ENCODE results near the gene IGF2BP1.

IGF2BP1 gene

DNA sequence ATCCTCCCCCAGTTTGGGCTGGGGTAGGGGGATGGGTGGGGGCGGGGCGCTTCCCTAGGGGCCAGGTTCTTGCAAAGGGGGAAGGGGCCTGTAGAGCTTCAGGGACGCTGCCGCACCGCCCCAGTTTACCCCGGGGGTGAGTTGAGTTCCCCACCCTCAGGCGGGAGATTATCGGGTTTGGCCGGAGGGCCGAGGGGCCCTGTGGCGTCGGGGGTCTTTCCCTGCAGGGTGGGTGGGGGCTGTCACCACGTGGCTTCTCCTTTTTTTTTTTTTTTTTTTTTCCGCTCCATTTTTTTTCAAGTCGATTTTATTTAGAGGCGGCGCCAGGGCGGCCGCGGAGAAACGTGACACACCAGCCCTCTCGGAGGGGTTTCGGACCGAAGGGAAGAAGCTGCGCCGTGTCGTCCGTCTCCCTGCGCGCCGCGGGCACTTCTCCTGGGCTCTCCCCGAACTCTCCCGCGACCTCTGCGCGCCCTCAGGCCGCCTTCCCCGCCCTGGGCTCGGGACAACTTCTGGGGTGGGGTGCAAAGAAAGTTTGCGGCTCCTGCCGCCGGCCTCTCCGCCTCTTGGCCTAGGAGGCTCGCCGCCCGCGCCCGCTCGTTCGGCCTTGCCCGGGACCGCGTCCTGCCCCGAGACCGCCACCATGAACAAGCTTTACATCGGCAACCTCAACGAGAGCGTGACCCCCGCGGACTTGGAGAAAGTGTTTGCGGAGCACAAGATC lies at the start of gene IGF2BP1:
Gene IGF2BP1 (plus strand): TSS at position 283 of the 724 bp plus-strand sequence. CDS start 361 bp downstream, at position 644.
- H3K36me3 ChIP-seq (ENCODE audit: control insufficient read depth, insufficient read depth, low read length) = no peaks in the 10 kb centered on the region
- peak within 1 kb of the TSS; percentile 38 for H3K4me3 ChIP-seq (ENCODE audit: low read length)
- no peaks in the 10 kb centered on the region for H3K4me1 ChIP-seq (ENCODE audit: control insufficient read depth, insufficient read depth, low read length)
- H3K27ac ChIP-seq (ENCODE audit: low read depth, low read length) = no peak within 1 kb of the TSS
- no peak within 1 kb of the TSS for H3K9ac ChIP-seq (ENCODE audit: low read length)
- H3K27me3 ChIP-seq (ENCODE audit: control insufficient read depth, insufficient read depth, low read length) = peaks cover 40% of the 10 kb centered on the region

- H3K27ac ChIP-seq (ENCODE audit: low read depth, low read length) = no peak overlapping the region
- no peak overlapping the region for H3K9ac ChIP-seq (ENCODE audit: low read length)
- H3K27me3 ChIP-seq (ENCODE audit: control insufficient read depth, insufficient read depth, low read length) = no peaks in the 10 kb centered on the region
- H3K4me1 ChIP-seq (ENCODE audit: control insufficient read depth, insufficient read depth, low read length) = no peaks in the 10 kb centered on the region
- H3K4me3 ChIP-seq (ENCODE audit: low read length) = no peak overlapping the region
- no peaks in the 10 kb centered on the region for H3K36me3 ChIP-seq (ENCODE audit: control insufficient read depth, insufficient read depth, low read length)
These were observed 45.6 kb upstream of the IGF2BP1 start for GRCh38 chr17:48951572-48951971.

DNA sequence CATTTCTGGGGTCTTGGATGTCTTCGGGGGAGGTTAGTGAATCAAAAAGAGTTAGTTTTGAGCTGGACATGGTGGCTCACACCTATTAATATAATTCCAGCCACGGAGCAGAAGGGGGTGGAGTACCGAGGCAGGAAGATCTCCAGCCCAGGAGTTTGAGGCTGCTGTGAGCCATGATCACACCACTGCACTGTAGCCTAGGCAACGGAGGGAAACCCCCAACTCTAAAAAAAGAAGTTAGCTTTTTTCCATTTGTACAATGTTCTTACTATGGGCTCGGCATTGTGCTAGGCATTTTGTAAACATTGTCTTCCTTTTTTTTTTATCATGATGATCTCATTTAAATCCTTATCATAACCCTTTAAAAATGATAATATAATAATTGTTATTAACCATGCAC lies 44.3 kb upstream of the IGF2BP1 start:
- H3K4me3 ChIP-seq (ENCODE audit: low read length) = no peak overlapping the region
- H3K27ac ChIP-seq (ENCODE audit: low read depth, low read length) = no peak overlapping the region
- H3K27me3 ChIP-seq (ENCODE audit: control insufficient read depth, insufficient read depth, low read length) = no peaks in the 10 kb centered on the region
- no peaks in the 10 kb centered on the region for H3K36me3 ChIP-seq (ENCODE audit: control insufficient read depth, insufficient read depth, low read length)
- no peaks in the 10 kb centered on the region for H3K4me1 ChIP-seq (ENCODE audit: control insufficient read depth, insufficient read depth, low read length)
- H3K9ac ChIP-seq (ENCODE audit: low read length) = no peak overlapping the region

- Histone ChIP-seq H3K4me3 (ENCODE audit: low read length) (no peak overlapping the region), H3K27me3 (ENCODE audit: control insufficient read depth, insufficient read depth, low read length) (no peaks in the 10 kb centered on the region), H3K9ac (ENCODE audit: low read length) (no peak overlapping the region), H3K27ac (ENCODE audit: low read depth, low read length) (no peak overlapping the region), H3K36me3 (ENCODE audit: control insufficient read depth, insufficient read depth, low read length) (no peaks in the 10 kb centered on the region), H3K4me1 (ENCODE audit: control insufficient read depth, insufficient read depth, low read length) (no peaks in the 10 kb centered on the region)
These were observed 42.9 kb upstream of the IGF2BP1 start for GRCh38 chr17:48954300-48954755.

DNA sequence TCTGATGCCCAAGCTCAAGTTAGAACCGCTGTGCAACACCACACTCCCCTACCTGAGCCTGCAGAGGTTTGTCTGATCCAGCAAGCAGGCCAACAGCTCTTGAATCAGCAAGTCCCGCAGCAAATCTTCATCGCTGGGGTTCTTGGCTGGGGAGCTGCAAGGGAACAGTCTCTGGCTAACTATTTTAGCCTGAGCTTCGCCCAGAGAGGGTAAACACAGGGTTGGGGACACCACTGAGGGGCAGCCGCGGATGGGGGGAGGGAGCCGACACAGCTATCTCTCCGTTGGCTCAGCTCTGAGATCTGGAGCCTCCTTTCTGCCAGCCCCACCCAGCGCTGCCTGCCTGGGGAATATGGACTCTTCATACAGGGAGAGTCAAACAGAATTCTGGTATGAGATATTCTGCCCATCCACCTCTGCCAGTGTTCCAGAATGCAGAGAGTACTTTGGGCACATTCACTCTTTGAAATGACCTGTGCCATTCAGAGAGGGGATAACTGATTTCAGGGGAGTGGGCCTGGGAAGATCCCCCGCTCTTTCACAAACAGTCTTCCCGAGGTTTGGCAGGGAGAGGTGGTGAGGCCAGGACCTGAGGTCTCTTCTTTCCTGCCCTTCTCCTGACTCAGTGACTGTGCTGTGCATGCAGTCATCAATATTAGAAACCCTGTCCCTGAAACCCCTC lies 36.2 kb upstream of the IGF2BP1 start:
- no peak overlapping the region for H3K4me3 ChIP-seq (ENCODE audit: low read length)
- no peaks in the 10 kb centered on the region for H3K36me3 ChIP-seq (ENCODE audit: control insufficient read depth, insufficient read depth, low read length)
- no peak overlapping the region for H3K9ac ChIP-seq (ENCODE audit: low read length)
- no peak overlapping the region for H3K27ac ChIP-seq (ENCODE audit: low read depth, low read length)
- no peaks in the 10 kb centered on the region for H3K4me1 ChIP-seq (ENCODE audit: control insufficient read depth, insufficient read depth, low read length)
- H3K27me3 ChIP-seq (ENCODE audit: control insufficient read depth, insufficient read depth, low read length) = peaks cover 4% of the 10 kb centered on the region

GRCh38 chr17:48961516-48962233 lies 35.5 kb upstream of the IGF2BP1 start:
- Histone ChIP-seq H3K9ac (ENCODE audit: low read length) (no peak overlapping the region), H3K27me3 (ENCODE audit: control insufficient read depth, insufficient read depth, low read length) (peaks cover 4% of the 10 kb centered on the region), H3K27ac (ENCODE audit: low read depth, low read length) (no peak overlapping the region), H3K36me3 (ENCODE audit: control insufficient read depth, insufficient read depth, low read length) (no peaks in the 10 kb centered on the region), H3K4me3 (ENCODE audit: low read length) (no peak overlapping the region), H3K4me1 (ENCODE audit: control insufficient read depth, insufficient read depth, low read length) (no peaks in the 10 kb centered on the region)

- Histone ChIP-seq H3K36me3 (ENCODE audit: control insufficient read depth, insufficient read depth, low read length) (no peaks in the 10 kb centered on the region), H3K4me1 (ENCODE audit: control insufficient read depth, insufficient read depth, low read length) (peaks cover 5% of the 10 kb centered on the region), H3K27ac (ENCODE audit: low read depth, low read length) (no peak overlapping the region)
These were observed 27.0 kb upstream of the IGF2BP1 start for GRCh38 chr17:48970224-48970623.

GRCh38 chr17:48970865-48971687 lies 26.1 kb upstream of the IGF2BP1 start:
- Histone ChIP-seq H3K9ac (ENCODE audit: low read length) (no peak overlapping the region), H3K27ac (ENCODE audit: low read depth, low read length) (no peak overlapping the region), H3K36me3 (ENCODE audit: control insufficient read depth, insufficient read depth, low read length) (no peaks in the 10 kb centered on the region), H3K4me1 (ENCODE audit: control insufficient read depth, insufficient read depth, low read length) (peaks cover 5% of the 10 kb centered on the region), H3K4me3 (ENCODE audit: low read length) (no peak overlapping the region), H3K27me3 (ENCODE audit: control insufficient read depth, insufficient read depth, low read length) (no peaks in the 10 kb centered on the region)

More at GRCh38 chr17:48970224-48970623, 27.0 kb upstream of the IGF2BP1 start:
- H3K27me3 ChIP-seq (ENCODE audit: control insufficient read depth, insufficient read depth, low read length) = no peaks in the 10 kb centered on the region
- no peak overlapping the region for H3K4me3 ChIP-seq (ENCODE audit: low read length)
- H3K9ac ChIP-seq (ENCODE audit: low read length) = no peak overlapping the region

DNA sequence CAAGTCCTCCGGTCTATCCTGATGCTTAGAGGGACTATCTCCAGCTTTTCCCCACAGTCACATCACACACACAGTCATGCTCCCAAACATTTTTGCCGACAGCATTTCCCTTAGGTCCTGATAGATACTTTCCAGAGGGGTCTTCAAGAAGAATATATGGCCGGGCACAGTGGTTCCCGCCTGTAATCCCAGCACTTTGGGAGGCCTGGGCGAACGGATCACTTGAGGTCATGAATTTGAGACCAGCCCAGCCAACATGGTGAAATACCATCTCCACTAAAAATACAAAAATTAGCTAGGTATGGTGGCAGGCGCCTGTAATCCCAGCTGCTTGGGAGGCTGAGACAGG lies 24.5 kb upstream of the IGF2BP1 start:
- Histone ChIP-seq H3K36me3 (ENCODE audit: control insufficient read depth, insufficient read depth, low read length) (no peaks in the 10 kb centered on the region), H3K27ac (ENCODE audit: low read depth, low read length) (no peak overlapping the region), H3K4me3 (ENCODE audit: low read length) (no peak overlapping the region), H3K9ac (ENCODE audit: low read length) (no peak overlapping the region), H3K27me3 (ENCODE audit: control insufficient read depth, insufficient read depth, low read length) (no peaks in the 10 kb centered on the region), H3K4me1 (ENCODE audit: control insufficient read depth, insufficient read depth, low read length) (peaks cover 5% of the 10 kb centered on the region)

DNA sequence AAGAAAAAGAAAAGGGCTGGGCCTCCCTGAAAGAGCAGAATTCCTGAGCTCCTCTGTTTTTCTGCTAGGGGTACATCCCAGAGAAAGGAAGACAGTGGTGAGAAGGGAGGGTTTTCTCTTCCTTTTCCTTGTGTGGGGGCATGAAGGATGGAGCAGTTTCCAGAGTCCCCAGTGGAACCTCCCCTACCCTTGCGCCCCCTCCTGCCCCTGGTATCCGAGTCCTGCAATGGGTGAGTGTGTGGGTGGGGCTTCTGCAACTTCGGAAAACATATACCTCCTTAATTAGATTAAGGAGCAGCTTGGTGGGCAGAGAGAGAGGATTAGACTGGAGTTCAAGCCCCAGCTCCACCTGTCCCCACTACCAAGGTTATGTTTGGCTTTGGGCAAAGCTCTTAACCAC lies 23.4 kb upstream of the IGF2BP1 start:
- H3K9ac ChIP-seq (ENCODE audit: low read length) = no peak overlapping the region
- peaks cover 5% of the 10 kb centered on the region for H3K4me1 ChIP-seq (ENCODE audit: control insufficient read depth, insufficient read depth, low read length)
- no peaks in the 10 kb centered on the region for H3K36me3 ChIP-seq (ENCODE audit: control insufficient read depth, insufficient read depth, low read length)
- H3K27me3 ChIP-seq (ENCODE audit: control insufficient read depth, insufficient read depth, low read length) = no peaks in the 10 kb centered on the region
- H3K4me3 ChIP-seq (ENCODE audit: low read length) = no peak overlapping the region
- H3K27ac ChIP-seq (ENCODE audit: low read depth, low read length) = no peak overlapping the region

- Histone ChIP-seq H3K4me1 (ENCODE audit: control insufficient read depth, insufficient read depth, low read length) (no peaks in the 10 kb centered on the region), H3K4me3 (ENCODE audit: low read length) (no peak overlapping the region), H3K36me3 (ENCODE audit: control insufficient read depth, insufficient read depth, low read length) (no peaks in the 10 kb centered on the region), H3K9ac (ENCODE audit: low read length) (no peak overlapping the region), H3K27me3 (ENCODE audit: control insufficient read depth, insufficient read depth, low read length) (no peaks in the 10 kb centered on the region), H3K27ac (ENCODE audit: low read depth, low read length) (no peak overlapping the region)
These were observed 15.2 kb upstream of the IGF2BP1 start for GRCh38 chr17:48981927-48982539.

All from rectal smooth muscle tissue (tissue), 1 donor.